SK-N-SH (cell line): Measurements from ENCODE around the gene CATSPERZ. TPM values are rescaled to one million over a fixed set of nuclear protein-coding genes. Genes with fewer than 3 reads are reported as not detected.

ENCODE experiments used
- EP300 ChIP-seq, 2 experiments: IDR thresholded peaks; 2 replicates each; pipeline versions ENCODE4 v1.4.0 to v1.6.1; 2012; ENCODE audit warnings: borderline replicate concordance in 1 of 2, low read depth in 1 of 2, low read length in 1 of 2
- EZH2phosphoT487 ChIP-seq: fragments of 200-600 bp; sonication (generic); IDR thresholded peaks from 2 replicates; pipeline ENCODE4 v1.6.1; 2017; ENCODE audit warnings: low read depth, mixed run types, mild to moderate bottlenecking, antibody characterized with exemption, moderate library complexity, borderline replicate concordance
- FOSL2 ChIP-seq: IDR thresholded peaks from 2 replicates; pipeline ENCODE4 v1.4.0; 2012; ENCODE audit warnings: low read depth, mild to moderate bottlenecking, moderate library complexity, borderline replicate concordance
- FOXJ3 ChIP-seq: sonication (generic); formaldehyde crosslinking; IDR thresholded peaks from 2 replicates; pipeline ENCODE4 v1.5.1; 2020; ENCODE audit warnings: mild to moderate bottlenecking, missing genetic modification reagents
- FOXM1 ChIP-seq: IDR thresholded peaks from 2 replicates; pipeline ENCODE4 v1.4.0; 2012; ENCODE audit warnings: low read depth, mild to moderate bottlenecking
- GATA2 ChIP-seq: sonication (generic); formaldehyde crosslinking; IDR thresholded peaks from 2 replicates; pipeline ENCODE4 v1.5.0; 2020; ENCODE audit warnings: mild to moderate bottlenecking, missing genetic modification reagents
- JUND ChIP-seq: IDR thresholded peaks from 2 replicates; pipeline ENCODE4 v1.4.0; 2012
- MXI1 ChIP-seq: IDR thresholded peaks from 2 replicates; pipeline ENCODE4 v1.6.1; 2012; ENCODE audit warnings: mild to moderate bottlenecking, low read depth, low read length, improper control_type of control experiment
- NFIC ChIP-seq: IDR thresholded peaks from 2 replicates; pipeline ENCODE4 v1.4.0; 2012; ENCODE audit warnings: borderline replicate concordance
- PBX3 ChIP-seq: IDR thresholded peaks from 2 replicates; pipeline ENCODE4; 2012
- POLR2AphosphoS5 ChIP-seq: IDR thresholded peaks from 2 replicates; pipeline ENCODE4 v1.6.1; 2012; ENCODE audit warnings: low read depth, low read length
- RAD21 ChIP-seq: IDR thresholded peaks from 2 replicates; pipeline ENCODE4 v1.6.1; 2012; ENCODE audit warnings: mild to moderate bottlenecking, low read length
- SIN3A ChIP-seq: IDR thresholded peaks from 2 replicates; pipeline ENCODE4 v1.6.1; 2012; ENCODE audit warnings: low read depth, mild to moderate bottlenecking, low read length, moderate library complexity, borderline replicate concordance
- SMC3 ChIP-seq: IDR thresholded peaks from 2 replicates; pipeline ENCODE4 v1.6.1; 2012; ENCODE audit warnings: low read depth, low read length, improper control_type of control experiment
- TCF12 ChIP-seq: IDR thresholded peaks from 2 replicates; pipeline ENCODE4 v1.4.0; 2012
- TEAD4 ChIP-seq: IDR thresholded peaks from 2 replicates; pipeline ENCODE4 v1.4.0; 2012; ENCODE audit warnings: mild to moderate bottlenecking, borderline replicate concordance; ENCODE audit not compliant: insufficient read depth
- ZBTB33 ChIP-seq: IDR thresholded peaks from 2 replicates; pipeline ENCODE4 v1.4.0; 2012; ENCODE audit warnings: low read depth, borderline replicate concordance
- polyA plus RNA-seq, 3 experiments: library from polyadenylated mRNA; depleted of rRNA; stranded (reverse); fragments of >200 nt; gene quantifications; 2 replicates each; pipeline ENCODE4 v1.2.3, GENCODE V29; 2012
- TF ChIP-seq, protein P1 (sequence below): fragments of 150-350 bp; IDR thresholded peaks from 2 replicates; pipeline ENCODE4 v1.6.1; 2016; ENCODE audit warnings: mild to moderate bottlenecking, low read depth, low read length
- TF ChIP-seq, protein P2 (sequence below): IDR thresholded peaks from 2 replicates; pipeline ENCODE4 v1.6.1; 2012; ENCODE audit warnings: mild to moderate bottlenecking, low read depth, low read length, moderate library complexity

CATSPERZ gene
- polyA plus RNA-seq, 1 of the 3 experiments (the other 2 are of a cell fraction): 0.54 TPM

- no peak for TF ChIP-seq RAD21
- no peak for TF ChIP-seq NFIC
- TF ChIP-seq, protein P1, sequence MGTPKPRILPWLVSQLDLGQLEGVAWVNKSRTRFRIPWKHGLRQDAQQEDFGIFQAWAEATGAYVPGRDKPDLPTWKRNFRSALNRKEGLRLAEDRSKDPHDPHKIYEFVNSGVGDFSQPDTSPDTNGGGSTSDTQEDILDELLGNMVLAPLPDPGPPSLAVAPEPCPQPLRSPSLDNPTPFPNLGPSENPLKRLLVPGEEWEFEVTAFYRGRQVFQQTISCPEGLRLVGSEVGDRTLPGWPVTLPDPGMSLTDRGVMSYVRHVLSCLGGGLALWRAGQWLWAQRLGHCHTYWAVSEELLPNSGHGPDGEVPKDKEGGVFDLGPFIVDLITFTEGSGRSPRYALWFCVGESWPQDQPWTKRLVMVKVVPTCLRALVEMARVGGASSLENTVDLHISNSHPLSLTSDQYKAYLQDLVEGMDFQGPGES: no peak
- TF ChIP-seq FOSL2: no peak
- peak; percentile 69 for TF ChIP-seq SIN3A
- no peak for TF ChIP-seq EP300 (IDR thresholded peaks at IDR 0.05; ENCODE audit: borderline replicate concordance in 1 of 2, low read depth in 1 of 2, low read length in 1 of 2)
- no peak for TF ChIP-seq JUND
- TF ChIP-seq POLR2AphosphoS5: peak; percentile 26; the same call in 1 of the 2 replicates
- no peak for TF ChIP-seq FOXJ3 (CRISPR knock-in tag)
- no peak for TF ChIP-seq TEAD4
- no peak for TF ChIP-seq PBX3
- TF ChIP-seq EZH2phosphoT487: no peak
- no peak for TF ChIP-seq TCF12
- TF ChIP-seq SMC3: no peak
- no peak for TF ChIP-seq GATA2 (CRISPR knock-in tag)
- TF ChIP-seq, protein P2, sequence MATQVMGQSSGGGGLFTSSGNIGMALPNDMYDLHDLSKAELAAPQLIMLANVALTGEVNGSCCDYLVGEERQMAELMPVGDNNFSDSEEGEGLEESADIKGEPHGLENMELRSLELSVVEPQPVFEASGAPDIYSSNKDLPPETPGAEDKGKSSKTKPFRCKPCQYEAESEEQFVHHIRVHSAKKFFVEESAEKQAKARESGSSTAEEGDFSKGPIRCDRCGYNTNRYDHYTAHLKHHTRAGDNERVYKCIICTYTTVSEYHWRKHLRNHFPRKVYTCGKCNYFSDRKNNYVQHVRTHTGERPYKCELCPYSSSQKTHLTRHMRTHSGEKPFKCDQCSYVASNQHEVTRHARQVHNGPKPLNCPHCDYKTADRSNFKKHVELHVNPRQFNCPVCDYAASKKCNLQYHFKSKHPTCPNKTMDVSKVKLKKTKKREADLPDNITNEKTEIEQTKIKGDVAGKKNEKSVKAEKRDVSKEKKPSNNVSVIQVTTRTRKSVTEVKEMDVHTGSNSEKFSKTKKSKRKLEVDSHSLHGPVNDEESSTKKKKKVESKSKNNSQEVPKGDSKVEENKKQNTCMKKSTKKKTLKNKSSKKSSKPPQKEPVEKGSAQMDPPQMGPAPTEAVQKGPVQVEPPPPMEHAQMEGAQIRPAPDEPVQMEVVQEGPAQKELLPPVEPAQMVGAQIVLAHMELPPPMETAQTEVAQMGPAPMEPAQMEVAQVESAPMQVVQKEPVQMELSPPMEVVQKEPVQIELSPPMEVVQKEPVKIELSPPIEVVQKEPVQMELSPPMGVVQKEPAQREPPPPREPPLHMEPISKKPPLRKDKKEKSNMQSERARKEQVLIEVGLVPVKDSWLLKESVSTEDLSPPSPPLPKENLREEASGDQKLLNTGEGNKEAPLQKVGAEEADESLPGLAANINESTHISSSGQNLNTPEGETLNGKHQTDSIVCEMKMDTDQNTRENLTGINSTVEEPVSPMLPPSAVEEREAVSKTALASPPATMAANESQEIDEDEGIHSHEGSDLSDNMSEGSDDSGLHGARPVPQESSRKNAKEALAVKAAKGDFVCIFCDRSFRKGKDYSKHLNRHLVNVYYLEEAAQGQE: no peak
- TF ChIP-seq ZBTB33: no peak
- peak; percentile 52; the same call in 1 of the 2 replicates for TF ChIP-seq MXI1
- no peak for TF ChIP-seq FOXM1
Observed at GRCh38 chr11:64305075-64305690, 5.0 kb downstream of the CATSPERZ start, which contains the start of gene ESRRA (continued).
